Panc1 (cell line): ENCODE measurements around the gene ASB1. TPM values are rescaled to one million over a fixed set of nuclear protein-coding genes. Genes with fewer than 3 reads are reported as not detected.

ENCODE experiments used
- ATAC-seq: fragments of 200-7000 bp; cut with Tn5 transposase; 2 replicates; pipeline ENCODE4 v1.9.1; 2020; ENCODE audit warnings: mild to moderate bottlenecking, moderate library complexity
- BruUV-seq: library from RNA; stranded (reverse); fragments of 400-500 nt; replicated peaks from 2 replicates; lab custom pipeline; 2021; lab: Mats Ljungman, UMichigan
- CTCF ChIA-PET: fragments of 300-600 bp; sonication (Branson Sonifier 250); formaldehyde crosslinking; loops from one replicate; lab custom pipeline; 2022; ENCODE audit warnings: antibody characterized with exemption; lab: Charles Lee
- POLR2A ChIA-PET: fragments of 300-600 bp; sonication (Branson Sonifier 250); formaldehyde crosslinking; loops from one replicate; lab custom pipeline; 2022; ENCODE audit warnings: antibody characterized with exemption; lab: Charles Lee
- DNase-seq: peaks from one replicate; pipeline ENCODE4 v3.0.0-alpha.2; 2010; ENCODE audit warnings: low read depth, low spot score
- H3K27ac ChIP-seq: 2 replicates; pipeline ENCODE4 v1.5.1; 2011; ENCODE audit warnings: mild to moderate bottlenecking, low read length, inconsistent platforms
- H3K27me3 ChIP-seq: fragments of 200-500 bp; sonication (Bioruptor generic); 2 replicates; pipeline ENCODE4 v1.6.0; 2014; ENCODE audit warnings: low read length, inconsistent platforms; ENCODE audit not compliant: control insufficient read depth, insufficient read depth
- H3K36me3 ChIP-seq: fragments of 200-500 bp; sonication (Bioruptor generic); 2 replicates; pipeline ENCODE4 v1.5.1; 2014; ENCODE audit warnings: inconsistent platforms, mild to moderate bottlenecking, low read length, moderate library complexity; ENCODE audit not compliant: control insufficient read depth, insufficient read depth
- H3K4me1 ChIP-seq: 2 replicates; pipeline ENCODE4 v1.5.1; 2011; ENCODE audit warnings: inconsistent platforms, mild to moderate bottlenecking, low read length, moderate library complexity; ENCODE audit not compliant: control insufficient read depth, insufficient read depth
- H3K4me3 ChIP-seq, 2 experiments: 2 replicates each; pipeline ENCODE4 v1.5.1; 2011 to 2012; ENCODE audit warnings: low read depth in 2 of 2, low read length in 2 of 2, mild to moderate bottlenecking in 2 of 2, inconsistent platforms in 1 of 2, moderate library complexity in 1 of 2
- H3K9me3 ChIP-seq: fragments of 200-500 bp; sonication (Bioruptor generic); 2 replicates; pipeline ENCODE4 v1.5.1; 2014; ENCODE audit warnings: low read depth, mild to moderate bottlenecking, inconsistent platforms, low read length, moderate library complexity; ENCODE audit not compliant: control insufficient read depth, insufficient read depth
- POLR2AphosphoS5 ChIP-seq: IDR thresholded peaks from 2 replicates; pipeline ENCODE4 v1.6.1; 2012; ENCODE audit warnings: mild to moderate bottlenecking, low read depth, low read length, moderate library complexity
- REST ChIP-seq, 2 experiments: IDR thresholded peaks; 2 replicates each; pipeline ENCODE4 v1.6.1; 2011 to 2012; ENCODE audit warnings: low read depth in 2 of 2, control low read depth in 1 of 2, low read length in 1 of 2, mild to moderate bottlenecking in 1 of 2, moderate library complexity in 1 of 2; ENCODE audit not compliant: insufficient read depth in 1 of 2
- SIN3A ChIP-seq: IDR thresholded peaks from 2 replicates; pipeline ENCODE4 v1.6.1; 2012; ENCODE audit warnings: low read depth, mild to moderate bottlenecking, low read length, moderate library complexity, borderline replicate concordance; ENCODE audit not compliant: insufficient read depth
- TCF7L2 ChIP-seq: IDR thresholded peaks from 2 replicates; pipeline ENCODE4 v1.6.1; 2011; ENCODE audit warnings: mild to moderate bottlenecking, low read depth, low read length, inconsistent platforms
- in situ Hi-C: cut with HindIII; loops from 2 replicates; pipeline ENCODE4 v1.10.0; 2016; ENCODE audit warnings: low sequenced_read_pairs, low pct_unique_long_range_greater_than_20kb
- intact Hi-C: fragments of 100-400 bp; cut with micrococcal nuclease; formaldehyde crosslinking; loops from one replicate; pipeline ENCODE4 v1.10.0; 2022; ENCODE audit not compliant: unreplicated experiment
- total RNA-seq: library from RNA; stranded (reverse); gene quantifications from one replicate; pipeline ENCODE4 v1.2.1, GENCODE V29; 2021; ENCODE audit not compliant: unreplicated experiment
- TF ChIP-seq, protein P1 (sequence below): fragments of 450-650 bp; IDR thresholded peaks from 2 replicates; pipeline ENCODE4 v1.5.1; 2017; ENCODE audit warnings: mild to moderate bottlenecking

The ASB1 gene
- total RNA-seq, 1 experiment from 2014 or later: 57.3 TPM

- no peak for ATAC-seq
- no TSS peak for BruUV-seq
- peaks cover 31% of the 10 kb centered on the region; the same call in 1 of the 2 replicates for H3K9me3 ChIP-seq
- TF ChIP-seq, protein P1, sequence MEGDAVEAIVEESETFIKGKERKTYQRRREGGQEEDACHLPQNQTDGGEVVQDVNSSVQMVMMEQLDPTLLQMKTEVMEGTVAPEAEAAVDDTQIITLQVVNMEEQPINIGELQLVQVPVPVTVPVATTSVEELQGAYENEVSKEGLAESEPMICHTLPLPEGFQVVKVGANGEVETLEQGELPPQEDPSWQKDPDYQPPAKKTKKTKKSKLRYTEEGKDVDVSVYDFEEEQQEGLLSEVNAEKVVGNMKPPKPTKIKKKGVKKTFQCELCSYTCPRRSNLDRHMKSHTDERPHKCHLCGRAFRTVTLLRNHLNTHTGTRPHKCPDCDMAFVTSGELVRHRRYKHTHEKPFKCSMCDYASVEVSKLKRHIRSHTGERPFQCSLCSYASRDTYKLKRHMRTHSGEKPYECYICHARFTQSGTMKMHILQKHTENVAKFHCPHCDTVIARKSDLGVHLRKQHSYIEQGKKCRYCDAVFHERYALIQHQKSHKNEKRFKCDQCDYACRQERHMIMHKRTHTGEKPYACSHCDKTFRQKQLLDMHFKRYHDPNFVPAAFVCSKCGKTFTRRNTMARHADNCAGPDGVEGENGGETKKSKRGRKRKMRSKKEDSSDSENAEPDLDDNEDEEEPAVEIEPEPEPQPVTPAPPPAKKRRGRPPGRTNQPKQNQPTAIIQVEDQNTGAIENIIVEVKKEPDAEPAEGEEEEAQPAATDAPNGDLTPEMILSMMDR: no peak
- TF ChIP-seq POLR2AphosphoS5 (no peak), REST (IDR thresholded peaks at IDR 0.05; ENCODE audit: insufficient read depth in 1 of 2, low read depth in 2 of 2, low read length in 1 of 2) (no peak), SIN3A (no peak), TCF7L2 (no peak)
- H3K4me1 ChIP-seq: no peaks in the 10 kb centered on the region
- no peaks in the 10 kb centered on the region for H3K27me3 ChIP-seq
- ChIA-PET POLR2A (no interaction called here), CTCF (interaction anchor here (0.5 to 1.0 kb wide), 2 partner anchors 56 to 233 kb away, joined by 3 to 5 read pairs; no protein-coding TSS in a partner anchor)
- intact Hi-C loops (no loop called here), in situ Hi-C loops (no loop called here)
- H3K4me3 ChIP-seq: no peak overlapping the region
- H3K36me3 ChIP-seq: no peaks in the 10 kb centered on the region
- no peak overlapping the region for H3K27ac ChIP-seq
- DNase-seq: no peak
Measured at GRCh38 chr2:238473523-238473922, 46.8 kb downstream of the ASB1 start.

- intact Hi-C loops (no loop called here), in situ Hi-C loops (no loop called here)
- Histone ChIP-seq H3K4me1 (no peaks in the 10 kb centered on the region), H3K4me3 (no peak overlapping the region), H3K27me3 (no peaks in the 10 kb centered on the region), H3K36me3 (no peaks in the 10 kb centered on the region), H3K27ac (no peak overlapping the region), H3K9me3 (peaks cover 35% of the 10 kb centered on the region)
- no peak for TF ChIP-seq TCF7L2
- no peak for TF ChIP-seq SIN3A
- TF ChIP-seq, protein P1: no peak
- no peak for TF ChIP-seq POLR2AphosphoS5
- TF ChIP-seq REST (IDR thresholded peaks at IDR 0.05; ENCODE audit: insufficient read depth in 1 of 2, low read depth in 2 of 2, low read length in 1 of 2): no peak
- ChIA-PET POLR2A (no interaction called here), CTCF (no interaction called here)
- BruUV-seq: no TSS peak
- no peak for ATAC-seq
- no peak for DNase-seq
Measured at GRCh38 chr2:238475034-238475433, 48.3 kb downstream of the ASB1 start.
